Measurements from ENCODE around the gene CARMIL3.

The CARMIL3 gene

GRCh38 chr14:24064091-24064795, 12.4 kb downstream of the CARMIL3 start:
- no peak for DNase-seq

DNA sequence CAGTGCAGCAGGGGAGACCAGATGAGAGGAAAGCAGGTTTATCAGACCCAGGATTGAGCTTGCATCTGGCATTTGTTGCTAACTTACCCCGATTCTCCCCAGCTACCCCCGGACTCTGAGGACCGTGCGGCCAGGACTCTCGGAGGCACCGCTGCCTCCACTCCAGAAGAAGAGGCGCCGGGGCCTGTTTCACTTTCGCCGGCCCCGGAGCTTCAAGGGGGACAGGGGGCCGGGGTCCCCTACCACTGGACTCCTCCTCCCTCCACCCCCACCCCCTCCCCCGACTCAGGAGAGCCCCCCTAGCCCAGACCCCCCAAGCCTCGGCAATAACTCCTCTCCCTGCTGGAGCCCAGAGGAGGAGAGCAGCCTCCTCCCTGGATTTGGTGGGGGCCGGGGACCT, 13.0 kb downstream of the CARMIL3 start:
- no peak for DNase-seq

- DNase-seq, result no peak
Measured at GRCh38 chr14:24065408-24065807, 13.6 kb downstream of the CARMIL3 start.

DNA sequence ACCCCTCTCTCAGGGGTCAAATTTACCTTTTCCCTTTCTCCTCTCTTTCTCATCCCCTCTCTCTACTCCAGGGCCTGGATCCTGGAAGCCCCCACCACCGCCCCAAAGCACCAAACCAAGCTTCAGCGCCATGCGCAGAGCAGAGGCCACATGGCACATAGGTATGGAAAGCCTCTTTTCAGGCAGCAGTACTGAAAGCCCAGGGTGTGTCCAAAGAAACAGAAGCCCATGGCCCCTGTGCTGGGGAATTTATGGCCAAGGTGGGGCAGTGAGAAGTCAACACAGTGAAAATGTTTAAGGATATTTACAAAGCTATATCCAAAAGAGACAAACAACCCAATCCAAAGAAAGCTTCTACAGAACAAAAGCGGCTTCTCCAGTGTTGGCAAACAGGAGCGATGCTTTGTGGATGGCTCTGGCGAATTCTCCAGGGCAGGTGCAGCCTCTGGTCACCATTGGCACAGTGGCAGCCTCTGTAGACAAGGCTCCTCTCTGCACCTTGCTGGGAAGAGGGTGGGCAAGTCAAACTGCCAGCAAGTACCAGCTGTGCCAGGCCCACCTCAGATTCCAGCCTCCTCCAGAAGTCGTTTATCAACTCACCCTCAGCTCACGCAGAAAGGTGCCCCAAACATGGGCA, 14.8 kb downstream of the CARMIL3 start:
- DNase-seq, result no peak

- DNase-seq, result no peak
Measured at GRCh38 chr14:24067133-24068082, 15.6 kb downstream of the CARMIL3 start.

- no peak for DNase-seq
Measured at GRCh38 chr14:24068711-24069410, 17.1 kb downstream of the CARMIL3 start.

DNA sequence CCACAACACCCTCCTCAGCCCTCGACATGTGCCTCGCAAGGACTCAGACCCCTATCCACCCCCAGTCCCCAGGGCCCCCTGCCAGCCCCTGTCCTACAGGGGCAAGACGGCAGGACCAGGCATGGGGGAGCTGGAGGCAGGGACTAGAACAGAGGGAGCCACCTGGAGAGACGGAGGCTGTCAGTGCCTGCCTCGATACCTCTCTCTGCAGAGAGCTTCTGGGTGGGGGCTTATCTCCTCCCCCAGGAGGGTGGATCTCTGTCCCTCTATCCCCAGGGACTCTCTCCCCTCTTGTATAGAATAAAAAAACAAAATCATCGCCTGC, 17.6 kb downstream of the CARMIL3 start:
- DNase-seq, result no peak

DNA sequence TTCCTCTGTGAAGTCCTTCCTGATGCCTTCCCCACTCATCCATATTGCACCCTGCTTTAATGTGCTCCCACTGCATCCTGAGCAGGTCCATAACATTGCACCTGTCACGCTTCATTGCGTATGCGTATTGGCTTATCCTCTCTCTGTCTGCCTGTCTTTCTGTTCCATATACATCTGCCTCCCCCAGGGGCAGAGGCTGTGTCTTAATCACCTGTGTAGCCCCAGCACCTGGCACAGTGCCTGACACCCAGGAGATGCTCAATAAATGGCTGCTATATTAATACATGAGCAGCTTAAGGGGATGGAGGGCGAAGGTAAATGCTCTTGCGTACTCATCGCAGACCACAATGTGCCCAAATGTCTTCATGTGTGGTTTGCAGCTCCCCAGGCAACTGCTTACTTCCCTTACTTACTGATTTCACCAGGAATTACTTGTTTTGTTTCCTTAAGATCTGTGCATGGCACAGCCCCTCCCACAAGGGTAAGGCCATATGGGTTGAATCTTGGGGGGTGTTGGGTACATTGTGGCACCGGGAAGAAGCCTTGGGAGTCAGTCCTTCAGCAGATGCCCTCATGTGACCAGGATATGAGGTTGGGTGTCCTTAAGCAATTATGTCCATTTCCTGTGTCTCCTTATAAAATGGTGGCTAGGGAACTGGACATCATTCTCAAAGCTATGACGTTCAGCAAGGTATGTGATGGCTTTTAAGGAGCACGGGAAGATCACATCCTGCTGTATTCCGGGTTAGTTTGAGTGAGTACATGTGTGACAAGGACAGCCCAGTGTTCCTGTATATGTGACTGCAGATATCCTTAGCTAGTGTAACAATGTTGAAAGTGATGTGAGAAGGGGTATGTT, 18.7 kb downstream of the CARMIL3 start:
- DNase-seq, result no peak

DNA sequence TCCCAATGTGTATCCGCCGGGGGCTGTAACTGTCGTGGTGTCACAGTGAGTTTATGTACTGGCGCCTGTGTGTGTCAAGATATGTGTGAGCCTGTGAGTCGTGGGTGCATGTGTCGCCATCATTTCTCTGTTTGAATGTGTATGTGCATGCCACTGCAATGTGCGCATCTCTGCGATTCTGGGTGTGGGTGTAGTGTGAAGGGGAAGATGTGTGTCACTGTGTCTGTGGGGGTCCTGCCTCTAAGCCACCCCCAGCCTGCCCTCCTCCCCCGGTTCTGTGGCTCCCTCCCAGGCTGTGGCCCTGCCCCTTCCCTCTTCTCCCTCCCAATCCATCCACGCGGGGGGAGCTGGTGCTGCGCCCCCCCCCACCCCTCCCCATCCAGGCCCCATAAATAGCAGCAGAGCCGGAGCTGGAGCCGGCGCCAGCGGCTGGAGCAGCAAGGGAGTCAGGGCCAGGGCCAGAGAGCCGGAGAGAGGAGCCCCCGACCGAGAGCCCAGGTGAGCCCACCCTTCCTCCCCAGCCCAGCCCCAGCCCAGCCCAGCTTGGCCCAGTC, 19.4 kb downstream of the CARMIL3 start, which contains the start of gene CPNE6:
TSS of gene CPNE6 (plus strand) at position 419 of the 554 bp plus-strand sequence. CDS start 1,375 bp downstream, outside the sequence.
- no peak for DNase-seq

- no peak for DNase-seq
Measured at GRCh38 chr14:24071836-24072430, 20.1 kb downstream of the CARMIL3 start.

- DNase-seq, result no peak
Measured at GRCh38 chr14:24072436-24072835, 20.6 kb downstream of the CARMIL3 start.

GRCh38 chr14:24072881-24073877, 21.4 kb downstream of the CARMIL3 start:
- no peak for DNase-seq

DNA sequence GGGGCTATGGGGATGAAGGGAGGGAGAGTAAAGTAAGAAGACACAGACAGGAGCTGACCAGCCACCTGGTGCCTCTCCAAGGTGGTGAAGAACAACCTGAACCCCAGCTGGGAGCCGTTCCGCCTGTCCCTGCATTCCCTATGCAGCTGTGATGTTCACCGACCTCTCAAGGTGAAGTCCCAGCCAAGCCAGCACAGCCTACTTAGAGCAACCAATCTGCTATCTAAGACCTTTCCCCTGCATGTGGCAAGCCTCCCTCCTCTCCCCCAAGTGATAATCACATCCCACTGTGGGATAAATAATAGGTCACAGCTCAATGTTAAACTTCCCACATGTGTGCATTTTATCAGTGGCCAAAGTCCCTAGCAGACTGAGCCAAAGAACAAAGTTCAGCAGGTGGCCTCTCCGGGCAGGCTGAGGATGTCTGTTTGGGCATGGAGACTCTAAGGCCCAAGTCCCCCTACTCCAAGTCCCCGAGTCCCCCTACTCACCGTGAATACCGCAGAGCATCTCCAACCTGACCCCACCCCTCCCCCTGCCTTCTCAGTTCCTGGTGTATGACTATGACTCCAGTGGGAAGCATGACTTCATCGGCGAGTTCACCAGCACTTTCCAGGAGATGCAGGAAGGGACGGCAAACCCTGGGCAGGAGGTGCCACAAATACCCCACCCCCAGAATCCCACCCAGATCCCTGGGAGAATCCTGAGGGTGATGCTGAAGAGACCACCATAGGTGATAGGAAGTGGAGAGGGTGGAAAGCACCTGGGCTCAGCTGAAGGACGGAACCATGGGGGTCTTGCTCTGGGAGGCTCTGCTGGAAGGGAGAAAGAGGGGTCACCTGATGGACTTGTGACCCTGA, 23.0 kb downstream of the CARMIL3 start:
- DNase-seq, result no peak

DNA sequence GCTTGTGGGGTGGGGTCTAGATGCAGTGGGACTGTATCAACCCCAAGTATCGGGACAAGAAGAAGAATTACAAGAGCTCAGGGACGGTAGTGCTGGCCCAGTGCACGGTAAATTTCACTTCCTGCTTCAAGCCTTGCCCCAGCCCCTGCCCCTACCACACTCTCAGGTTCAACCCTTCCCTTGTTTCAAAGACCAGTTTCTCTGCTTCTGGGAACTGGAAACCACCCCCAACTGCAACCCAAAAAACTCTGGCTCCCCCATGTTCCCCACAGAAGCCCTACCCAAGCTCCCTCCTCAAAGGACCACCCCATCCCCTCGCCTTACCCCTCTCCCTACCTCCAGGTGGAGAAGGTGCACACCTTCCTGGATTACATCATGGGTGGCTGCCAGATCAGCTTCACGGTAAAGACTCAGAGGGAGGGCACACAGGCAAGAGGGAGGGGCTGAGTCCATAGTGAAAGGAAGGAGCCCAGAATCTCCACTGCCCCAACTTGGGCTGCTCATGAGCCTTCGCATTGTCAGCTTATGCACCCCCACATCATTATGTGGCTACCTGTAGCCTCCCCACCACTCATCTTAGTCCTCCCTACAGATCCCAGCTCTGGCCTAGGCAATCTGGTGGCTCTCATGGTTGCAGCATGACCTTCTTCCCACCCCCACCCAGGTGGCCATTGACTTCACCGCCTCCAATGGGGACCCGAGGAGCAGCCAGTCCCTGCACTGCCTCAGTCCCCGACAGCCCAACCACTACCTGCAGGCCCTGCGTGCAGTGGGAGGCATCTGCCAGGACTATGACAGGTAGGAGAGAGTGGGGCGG, 23.9 kb downstream of the CARMIL3 start:
- DNase-seq, result no peak

DNA sequence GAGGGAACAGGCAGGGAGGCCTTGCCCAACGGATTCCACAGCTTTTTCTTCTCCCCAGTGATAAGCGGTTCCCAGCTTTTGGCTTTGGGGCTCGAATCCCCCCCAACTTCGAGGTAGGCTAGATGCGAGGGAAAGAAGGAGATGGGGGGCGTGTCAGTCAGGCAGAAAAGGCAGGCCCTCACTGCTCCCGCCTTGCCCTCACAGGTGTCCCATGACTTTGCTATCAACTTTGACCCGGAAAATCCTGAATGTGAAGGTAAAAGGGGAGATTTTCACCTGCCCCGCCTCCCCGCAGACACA, 24.4 kb downstream of the CARMIL3 start:
- no peak for DNase-seq

DNA sequence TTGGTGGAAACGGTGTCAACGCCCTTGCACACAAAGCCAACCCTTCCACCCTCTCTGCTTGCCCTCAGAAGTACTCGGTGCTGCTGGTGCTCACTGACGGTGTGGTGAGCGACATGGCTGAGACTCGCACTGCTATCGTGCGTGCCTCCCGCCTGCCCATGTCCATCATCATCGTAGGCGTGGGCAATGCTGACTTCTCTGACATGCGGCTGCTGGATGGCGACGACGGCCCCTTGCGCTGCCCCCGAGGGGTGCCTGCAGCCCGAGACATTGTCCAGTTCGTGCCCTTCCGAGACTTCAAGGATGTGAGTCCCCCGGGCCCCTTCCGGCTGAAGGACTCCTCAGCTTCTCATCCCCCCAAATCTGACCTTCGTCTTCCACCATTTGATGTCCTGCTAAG, 25.3 kb downstream of the CARMIL3 start:
- DNase-seq, result no peak

DNA sequence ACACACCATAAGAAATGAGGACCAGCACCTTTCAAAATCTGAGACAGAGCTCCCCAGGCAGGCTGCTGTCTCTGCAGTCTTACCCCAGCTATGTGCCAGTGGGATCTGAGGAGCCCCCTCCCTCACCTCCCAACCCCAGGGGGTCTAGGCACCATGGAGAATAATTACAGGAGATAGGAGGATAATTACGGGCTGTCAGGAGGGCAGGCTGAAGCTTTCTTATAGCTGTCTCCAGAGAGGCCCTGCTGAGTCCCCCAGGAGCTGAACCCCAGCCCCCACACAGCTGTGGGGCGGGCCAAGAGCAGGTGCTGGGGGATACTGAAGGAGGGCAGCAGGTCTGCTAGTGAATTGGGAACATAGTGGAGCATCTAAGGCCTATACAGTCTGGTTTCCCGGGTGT, 26.3 kb downstream of the CARMIL3 start:
- no peak for DNase-seq

- DNase-seq, result no peak
Measured at GRCh38 chr14:24079491-24080141, 27.8 kb downstream of the CARMIL3 start.

Data from CD4-positive, alpha-beta T cell treated with Interleukin-1 beta for 1 hour (primary cell).